Activated naive CD4-positive, alpha-beta T cell treated with anti-CD3 and anti-CD28 coated beads, Interleukin-2, amount 10 ng/mL, durations not matched to agents 7 days and 5 days (primary cell): ENCODE results near the gene F2.

Source experiments
- CTCF ChIA-PET: fragments of 350-600 bp; sonication (Branson Sonifier 250); formaldehyde crosslinking; loops from one replicate; lab custom pipeline; 2021; ENCODE audit warnings: antibody characterized with exemption; lab: Charles Lee
- DNase-seq: peaks from one replicate; pipeline ENCODE4 v3.0.0-alpha.2; 2020
- H3K27ac Mint-ChIP-seq: one replicate; pipeline ENCODE4 v1.8.0; 2021; ENCODE audit warnings: mild to moderate bottlenecking, moderate library complexity, mixed read lengths
- H3K27me3 Mint-ChIP-seq: one replicate; pipeline ENCODE4 v1.8.0; 2021; ENCODE audit warnings: mild to moderate bottlenecking, mixed read lengths
- H3K36me3 Mint-ChIP-seq: one replicate; pipeline ENCODE4 v1.8.0; 2021; ENCODE audit warnings: mixed read lengths
- H3K4me1 Mint-ChIP-seq: one replicate; pipeline ENCODE4 v1.8.0; 2021; ENCODE audit warnings: mixed read lengths
- H3K4me3 Mint-ChIP-seq: one replicate; pipeline ENCODE4 v1.8.0; 2021; ENCODE audit warnings: mild to moderate bottlenecking, moderate library complexity, mixed read lengths
- H3K9me3 Mint-ChIP-seq: one replicate; pipeline ENCODE4 v1.8.0; 2021; ENCODE audit warnings: mixed read lengths

Gene F2

DNA sequence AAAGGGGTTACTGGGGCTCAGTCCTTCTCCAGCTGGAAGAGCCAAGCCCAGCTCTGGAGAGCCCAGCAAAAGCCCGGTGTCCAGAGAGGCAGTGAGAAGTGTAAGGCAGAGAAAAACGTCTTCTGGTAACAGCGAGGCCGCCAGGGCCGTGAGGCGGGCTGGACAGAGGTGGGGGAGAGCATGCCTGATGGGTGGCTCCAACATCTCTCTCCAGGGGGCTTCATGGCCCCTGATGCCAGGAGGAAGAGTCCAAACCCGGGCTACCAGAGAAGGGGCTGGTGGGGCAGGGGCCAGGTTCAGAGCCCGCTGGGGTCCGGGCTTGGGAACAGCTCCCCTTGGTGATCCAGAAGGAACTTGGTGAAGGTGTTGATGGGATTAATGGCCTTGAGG is 40.3 kb upstream of the F2 start:
- no peak for DNase-seq
- CTCF ChIA-PET = interaction anchor here (1.2 kb wide), 1 partner anchor 9 kb away, joined by 3 read pairs; no protein-coding TSS in a partner anchor

DNA sequence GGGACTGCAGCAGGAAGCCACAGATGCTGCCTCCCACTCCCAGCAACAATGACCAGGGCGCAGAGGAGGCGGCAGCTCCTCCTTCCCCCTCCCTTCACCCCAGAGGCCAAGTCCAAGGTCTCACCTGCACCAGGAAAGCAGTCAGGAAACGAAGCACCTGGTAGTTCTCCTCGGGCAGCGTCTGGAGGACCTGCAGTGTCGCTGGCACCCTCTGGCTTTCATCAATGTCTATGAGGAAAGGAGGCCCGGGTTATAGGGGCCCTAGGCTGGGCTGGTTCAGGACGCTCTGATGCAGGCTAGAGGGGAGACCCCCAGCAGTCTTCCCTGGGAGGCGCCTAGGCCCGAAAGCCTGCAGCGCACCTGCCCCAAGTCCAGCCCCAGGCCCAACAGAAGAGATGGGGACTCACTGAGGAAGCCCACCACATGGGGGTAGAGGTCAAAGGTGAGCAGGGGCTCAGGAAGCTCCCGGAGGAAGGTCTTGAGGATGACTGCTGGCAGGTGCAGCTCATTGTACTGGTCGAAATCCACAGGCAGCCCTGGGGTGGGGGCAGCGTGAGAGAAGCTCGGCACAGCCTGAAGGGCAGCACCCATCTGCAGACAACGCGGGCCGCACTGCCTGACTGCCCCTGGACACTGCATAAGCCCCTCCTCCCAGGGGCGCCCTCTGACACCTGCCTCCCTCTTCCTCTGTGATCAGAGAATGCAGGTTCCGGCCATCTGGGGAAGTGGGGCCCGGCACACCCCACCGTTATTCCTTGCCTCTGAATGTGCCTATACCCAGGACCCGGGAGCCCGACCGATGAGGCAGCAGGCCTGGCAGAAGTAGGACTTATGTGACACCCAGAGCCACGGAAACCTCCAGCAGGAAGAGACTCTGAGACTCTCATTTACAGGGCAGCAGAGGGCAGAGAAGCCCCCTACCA is 39.5 kb upstream of the F2 start:
- DNase-seq = no peak
- no peaks in the 10 kb centered on the region for H3K9me3 Mint-ChIP-seq
- no peaks in the 10 kb centered on the region for H3K27me3 Mint-ChIP-seq
- CTCF ChIA-PET = no interaction called here
- H3K4me3 Mint-ChIP-seq = no peak overlapping the region
- peaks cover 27% of the 10 kb centered on the region for H3K4me1 Mint-ChIP-seq
- peaks cover 38% of the 10 kb centered on the region for H3K36me3 Mint-ChIP-seq
- H3K27ac Mint-ChIP-seq = no peak overlapping the region

More for the DNA sequence above, 40.3 kb upstream of the F2 start:
- no peaks in the 10 kb centered on the region for H3K27me3 Mint-ChIP-seq
- peaks cover 34% of the 10 kb centered on the region for H3K4me1 Mint-ChIP-seq
- H3K27ac Mint-ChIP-seq = no peak overlapping the region
- peaks cover 38% of the 10 kb centered on the region for H3K36me3 Mint-ChIP-seq
- H3K4me3 Mint-ChIP-seq = no peak overlapping the region
- no peaks in the 10 kb centered on the region for H3K9me3 Mint-ChIP-seq

DNA sequence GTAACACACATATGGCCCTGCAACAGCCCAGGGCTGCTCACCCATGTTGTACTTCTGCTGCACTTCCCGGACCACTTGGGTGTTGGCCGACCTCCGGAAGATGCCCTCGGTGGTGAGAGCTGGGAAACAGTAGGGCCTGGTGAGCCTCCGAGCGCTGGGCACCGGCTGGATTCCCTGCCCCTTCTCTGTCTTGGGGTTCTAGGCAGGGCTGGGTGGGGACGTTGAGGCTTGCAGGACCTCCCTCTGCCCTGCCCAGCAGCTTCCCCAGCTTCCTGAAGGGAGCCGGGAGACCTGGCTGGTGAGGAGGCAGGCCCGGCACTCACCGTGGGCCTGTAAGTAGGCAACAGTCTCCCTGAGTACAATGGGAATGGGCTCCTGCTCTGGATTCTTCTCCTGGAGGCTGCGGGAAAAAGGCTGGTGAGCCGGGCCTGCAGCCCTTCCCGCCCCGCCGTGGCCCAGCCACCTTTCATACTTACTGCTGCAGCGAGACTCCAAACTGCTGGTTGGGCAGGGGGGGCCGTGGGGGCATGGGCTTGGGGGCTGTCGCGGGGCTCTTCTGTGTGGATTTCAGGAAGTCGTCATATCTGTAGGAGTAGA is 38.8 kb upstream of the F2 start:
- no peak for DNase-seq
- no peak overlapping the region for H3K4me3 Mint-ChIP-seq
- CTCF ChIA-PET = no interaction called here
- H3K27me3 Mint-ChIP-seq = no peaks in the 10 kb centered on the region
- no peaks in the 10 kb centered on the region for H3K9me3 Mint-ChIP-seq
- no peak overlapping the region for H3K27ac Mint-ChIP-seq
- H3K36me3 Mint-ChIP-seq = peaks cover 36% of the 10 kb centered on the region
- H3K4me1 Mint-ChIP-seq = peaks cover 19% of the 10 kb centered on the region

DNA sequence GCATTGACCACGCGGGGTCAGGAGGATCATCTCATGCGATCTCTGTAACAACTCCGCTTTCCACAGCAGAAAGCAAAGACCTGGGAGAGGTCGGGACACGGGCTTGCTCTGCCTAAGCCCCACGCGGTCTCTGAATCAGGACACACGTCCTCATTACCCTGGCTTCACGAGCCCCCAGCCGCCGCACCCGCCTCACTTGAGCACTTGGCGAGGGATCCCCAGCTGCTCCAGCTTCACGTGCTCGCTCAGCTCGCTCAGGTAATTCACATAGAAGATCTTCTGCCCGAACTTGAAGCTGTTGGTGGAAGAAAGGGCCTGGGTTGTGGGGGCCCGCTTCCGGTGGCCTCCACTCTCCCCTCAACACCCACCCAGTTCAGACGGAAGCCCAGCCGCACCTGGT is 38.2 kb upstream of the F2 start:
- no peak for DNase-seq
- Mint-ChIP-seq H3K36me3 (peaks cover 36% of the 10 kb centered on the region), H3K27ac (no peak overlapping the region), H3K4me3 (no peak overlapping the region), H3K27me3 (no peaks in the 10 kb centered on the region), H3K4me1 (peaks cover 14% of the 10 kb centered on the region), H3K9me3 (no peaks in the 10 kb centered on the region)
- CTCF ChIA-PET = no interaction called here

DNA sequence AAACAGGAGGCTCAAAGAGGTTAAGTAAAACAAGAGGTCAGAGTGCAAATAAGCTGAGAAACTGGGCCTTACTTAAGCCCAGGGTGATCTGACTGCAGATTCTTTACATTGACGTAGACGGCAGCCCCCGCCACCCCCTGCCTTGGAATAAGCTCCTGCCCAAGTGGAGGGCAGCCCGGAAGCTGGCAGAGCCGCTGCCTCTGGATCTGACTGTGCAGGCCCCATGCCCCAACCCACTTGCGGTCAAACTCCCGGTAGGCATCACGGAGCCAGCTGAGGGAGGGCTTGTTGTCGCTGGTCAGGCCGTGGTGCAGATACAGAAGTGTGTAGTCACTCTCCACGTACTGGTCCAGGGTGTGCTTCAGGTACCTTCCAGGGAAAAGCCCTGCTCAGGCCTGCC is 37.2 kb upstream of the F2 start:
- H3K27me3 Mint-ChIP-seq = no peaks in the 10 kb centered on the region
- H3K4me1 Mint-ChIP-seq = peaks cover 6% of the 10 kb centered on the region
- H3K9me3 Mint-ChIP-seq = no peaks in the 10 kb centered on the region
- no peak overlapping the region for H3K4me3 Mint-ChIP-seq
- no peak for DNase-seq
- CTCF ChIA-PET = no interaction called here
- H3K27ac Mint-ChIP-seq = no peak overlapping the region
- peaks cover 37% of the 10 kb centered on the region for H3K36me3 Mint-ChIP-seq

DNA sequence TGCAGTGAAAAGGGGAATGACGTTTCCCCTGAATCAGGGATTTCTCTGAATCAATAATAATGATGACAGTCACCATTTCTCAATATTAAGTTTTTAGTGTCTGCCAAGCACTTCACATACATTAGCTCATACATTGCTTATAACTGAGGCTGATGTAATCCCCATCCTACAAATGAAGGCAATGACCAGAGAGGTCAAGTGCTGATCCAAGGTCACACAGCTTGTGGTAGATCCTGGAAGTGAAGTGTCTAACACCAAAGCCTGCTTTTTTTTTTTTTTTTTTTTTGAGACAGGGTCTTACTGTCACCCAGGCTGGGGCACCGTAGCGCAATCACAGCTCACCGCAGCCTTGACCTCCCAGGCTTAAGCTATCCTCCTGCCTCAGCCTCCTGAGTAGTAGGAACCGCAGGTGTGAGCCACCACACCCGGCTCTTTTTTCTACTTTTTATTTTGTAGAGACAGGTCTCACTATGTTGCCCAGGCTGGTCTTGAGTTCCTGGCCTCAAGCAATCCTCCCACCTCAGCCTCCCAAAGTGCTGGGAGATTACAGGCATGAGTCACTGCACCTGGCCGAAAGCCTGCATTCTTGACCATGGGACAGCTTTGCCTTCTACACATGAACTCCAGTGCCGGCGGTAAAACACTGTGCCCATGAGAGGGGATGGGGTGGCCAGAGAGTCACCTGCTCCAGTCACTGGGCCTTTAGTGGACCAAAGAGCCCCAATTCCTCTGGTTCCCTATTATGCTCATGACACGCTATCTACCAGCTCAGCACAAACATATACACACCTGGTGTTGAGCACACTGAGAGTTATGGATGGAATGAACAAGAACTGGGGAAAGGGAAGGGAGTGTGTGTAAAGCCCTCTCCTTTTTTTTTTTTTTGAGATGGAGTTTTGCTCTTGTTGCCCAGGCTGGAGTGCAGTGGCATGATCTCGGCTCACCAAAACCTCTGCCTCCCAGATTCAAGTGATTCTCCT is 36.0 kb upstream of the F2 start:
- Mint-ChIP-seq H3K4me3 (no peak overlapping the region), H3K36me3 (peaks cover 42% of the 10 kb centered on the region), H3K27me3 (no peaks in the 10 kb centered on the region)

DNA sequence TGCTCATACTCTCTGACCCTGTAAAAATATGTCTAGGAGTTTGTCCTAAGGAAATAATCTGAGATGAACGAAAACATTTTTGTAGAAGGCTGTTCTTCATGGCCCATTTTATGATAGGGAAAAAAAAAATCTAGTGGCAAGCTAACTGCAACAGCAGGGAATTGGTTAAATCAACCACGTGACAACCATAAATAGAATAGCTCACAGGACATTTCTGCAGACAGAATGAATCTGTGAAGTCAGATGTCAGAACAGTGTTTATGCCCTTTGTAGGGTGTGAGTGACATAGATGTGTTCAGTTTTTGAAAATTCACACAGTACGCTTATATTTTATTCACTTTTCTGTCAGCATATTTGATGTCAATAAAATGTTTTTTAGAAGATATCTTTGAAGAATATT is 34.6 kb upstream of the F2 start:
- Mint-ChIP-seq H3K9me3 (no peaks in the 10 kb centered on the region), H3K4me1 (no peaks in the 10 kb centered on the region), H3K36me3 (peaks cover 41% of the 10 kb centered on the region), H3K27ac (no peak overlapping the region), H3K27me3 (no peaks in the 10 kb centered on the region), H3K4me3 (no peak overlapping the region)
- CTCF ChIA-PET = interaction anchor here (1.4 kb wide), 1 partner anchor 72 kb away, joined by 3 read pairs; no protein-coding TSS in a partner anchor
- DNase-seq = no peak

More for the DNA sequence above, 36.0 kb upstream of the F2 start:
- Mint-ChIP-seq H3K27ac (no peak overlapping the region), H3K4me1 (no peaks in the 10 kb centered on the region), H3K9me3 (no peaks in the 10 kb centered on the region)
- CTCF ChIA-PET = interaction anchor here (1.4 kb wide), 1 partner anchor 71 kb away, joined by 3 read pairs; no protein-coding TSS in a partner anchor
- no peak for DNase-seq

DNA sequence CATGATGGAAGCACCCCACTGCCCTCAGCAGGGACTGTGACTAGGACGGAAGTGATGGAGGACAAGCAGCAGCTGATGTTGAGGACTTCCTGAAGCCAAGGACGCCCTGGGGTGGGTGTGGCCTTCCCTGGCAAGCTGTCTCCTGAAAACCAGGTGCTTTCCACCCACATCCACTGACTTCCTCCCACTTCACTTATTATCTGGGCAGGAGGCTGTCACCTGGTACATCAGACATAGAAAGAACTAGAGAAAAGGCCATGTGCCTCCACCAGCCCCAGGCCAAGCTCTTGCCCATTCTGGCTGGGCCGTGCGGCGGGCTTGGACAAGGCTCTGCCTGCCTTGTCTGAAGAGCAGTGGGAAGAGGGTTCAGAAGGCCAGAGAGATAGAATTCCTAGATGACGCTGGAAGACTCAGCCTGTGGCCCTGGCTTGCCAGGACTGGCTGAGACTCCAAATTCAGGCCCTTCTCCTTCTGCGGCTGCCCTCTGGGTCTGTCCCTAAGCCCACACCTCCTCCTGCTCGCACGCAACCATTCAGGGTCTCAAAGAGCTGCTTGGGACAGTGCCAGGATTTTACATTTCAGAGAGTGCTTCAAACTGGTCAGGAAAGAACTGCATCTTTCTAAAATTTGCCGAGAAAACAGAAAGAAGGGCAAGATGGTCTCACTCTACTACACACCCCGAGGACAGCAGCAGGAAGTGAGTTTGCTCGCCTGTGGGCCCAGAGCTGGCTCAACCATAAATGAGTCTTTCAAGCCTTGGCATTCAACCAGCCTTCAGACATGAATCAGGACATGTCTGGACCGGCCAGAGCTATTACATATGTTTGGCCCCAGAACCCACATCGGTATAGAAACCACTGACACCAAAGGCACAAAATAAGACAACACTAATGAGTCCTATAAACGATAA is 31.9 kb upstream of the F2 start:
- H3K4me1 Mint-ChIP-seq = no peaks in the 10 kb centered on the region
- CTCF ChIA-PET = interaction anchor here (1.0 kb wide), 1 partner anchor 9 kb away, joined by 3 read pairs; no protein-coding TSS in a partner anchor
- H3K36me3 Mint-ChIP-seq = peaks cover 35% of the 10 kb centered on the region
- no peak for DNase-seq
- H3K27ac Mint-ChIP-seq = peak overlapping the region; percentile 24
- H3K9me3 Mint-ChIP-seq = no peaks in the 10 kb centered on the region
- no peak overlapping the region for H3K4me3 Mint-ChIP-seq
- no peaks in the 10 kb centered on the region for H3K27me3 Mint-ChIP-seq

DNA sequence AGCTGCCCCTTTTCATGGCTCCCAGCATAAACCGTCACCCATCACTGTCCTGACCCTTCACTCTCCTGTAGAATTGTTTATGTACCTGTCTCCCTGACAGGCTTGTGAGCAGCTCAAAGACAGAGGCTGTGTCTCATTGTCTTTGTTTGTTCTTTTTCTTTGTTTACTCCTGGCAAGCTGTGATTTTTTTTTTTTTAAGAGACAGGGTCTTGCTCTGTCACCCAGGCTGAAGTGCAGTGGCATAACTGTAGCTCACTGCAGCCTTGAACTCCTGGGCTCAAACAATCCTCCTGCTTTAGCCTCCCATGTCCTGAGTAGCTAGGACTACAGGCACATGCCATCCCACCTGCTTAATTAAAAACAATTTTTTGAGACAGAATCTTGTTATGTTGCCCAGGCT is 28.3 kb upstream of the F2 start:
- H3K4me3 Mint-ChIP-seq = no peak overlapping the region
- no peak for DNase-seq
- no peaks in the 10 kb centered on the region for H3K27me3 Mint-ChIP-seq
- H3K4me1 Mint-ChIP-seq = no peaks in the 10 kb centered on the region
- CTCF ChIA-PET = no interaction called here
- H3K36me3 Mint-ChIP-seq = peaks cover 45% of the 10 kb centered on the region
- H3K27ac Mint-ChIP-seq = no peak overlapping the region
- H3K9me3 Mint-ChIP-seq = no peaks in the 10 kb centered on the region

DNA sequence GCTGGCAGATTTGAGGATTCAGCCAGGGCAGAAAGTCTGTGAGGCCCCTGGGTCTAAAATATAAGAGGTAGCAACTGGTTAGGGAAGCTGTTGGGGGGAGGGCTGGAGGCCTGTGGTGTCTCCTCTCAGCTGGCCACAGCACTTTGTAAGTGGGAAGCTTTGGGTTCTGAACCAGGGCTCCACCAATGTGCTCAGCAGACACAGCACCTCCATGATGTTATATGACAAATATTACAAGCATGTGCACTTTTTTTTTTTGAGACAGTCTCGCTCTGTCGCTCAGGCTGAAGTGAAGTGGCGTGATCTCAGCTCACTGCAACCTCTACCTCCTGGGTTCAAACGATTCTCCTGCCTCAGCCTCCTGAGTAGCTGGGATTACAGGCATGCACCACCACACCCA is 26.6 kb upstream of the F2 start:
- no peak overlapping the region for H3K4me3 Mint-ChIP-seq
- CTCF ChIA-PET = interaction anchor here (0.6 kb wide), 1 partner anchor 486 kb away, joined by 4 read pairs; no protein-coding TSS in a partner anchor
- H3K9me3 Mint-ChIP-seq = no peaks in the 10 kb centered on the region
- no peak for DNase-seq
- H3K36me3 Mint-ChIP-seq = peaks cover 39% of the 10 kb centered on the region
- H3K27ac Mint-ChIP-seq = no peak overlapping the region
- H3K4me1 Mint-ChIP-seq = peaks cover 9% of the 10 kb centered on the region
- no peaks in the 10 kb centered on the region for H3K27me3 Mint-ChIP-seq

DNA sequence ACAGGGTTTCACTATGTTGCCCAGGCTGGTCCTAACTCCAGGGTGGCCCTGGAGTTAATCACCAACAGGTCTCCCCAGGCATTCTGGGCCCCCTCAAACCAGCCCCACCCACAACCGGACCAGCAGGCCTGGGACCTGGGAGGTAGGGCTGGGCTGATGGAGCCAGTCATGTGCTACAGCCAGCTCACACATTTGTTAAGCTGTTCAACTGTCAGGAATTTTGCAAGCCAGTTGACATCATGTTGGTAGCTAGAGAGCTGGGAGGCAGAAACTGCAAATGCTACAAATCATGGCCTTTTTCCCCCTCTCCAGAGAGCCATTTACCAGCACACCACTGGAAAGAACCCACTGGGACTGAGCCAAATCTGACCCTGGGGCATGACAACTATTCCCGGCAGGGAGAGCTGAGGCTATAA is 25.4 kb upstream of the F2 start:
- no peaks in the 10 kb centered on the region for H3K9me3 Mint-ChIP-seq
- H3K4me1 Mint-ChIP-seq = peaks cover 20% of the 10 kb centered on the region
- no peaks in the 10 kb centered on the region for H3K27me3 Mint-ChIP-seq
- CTCF ChIA-PET = no interaction called here
- peaks cover 36% of the 10 kb centered on the region for H3K36me3 Mint-ChIP-seq
- no peak overlapping the region for H3K4me3 Mint-ChIP-seq
- H3K27ac Mint-ChIP-seq = no peak overlapping the region
- no peak for DNase-seq

DNA sequence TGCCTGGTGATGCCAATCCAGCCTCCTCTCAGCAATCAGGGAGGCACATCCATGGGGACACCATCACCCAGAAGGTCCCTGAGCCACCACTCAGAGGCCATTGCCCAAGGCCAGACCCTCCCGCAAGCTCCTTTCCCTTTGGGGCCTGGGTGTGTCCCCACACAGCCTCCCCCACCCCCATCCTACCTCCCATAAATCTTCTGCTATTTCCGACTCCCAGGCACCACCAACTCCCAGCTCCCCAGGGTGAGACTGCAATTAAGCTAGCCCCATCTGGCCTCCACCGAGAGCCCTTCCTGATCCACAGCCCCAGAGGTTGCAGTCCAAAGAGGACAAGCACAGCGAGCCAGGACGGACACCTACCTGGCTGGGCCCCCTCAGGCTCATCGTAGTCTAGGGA is 24.9 kb upstream of the F2 start:
- Mint-ChIP-seq H3K27me3 (no peaks in the 10 kb centered on the region), H3K27ac (no peak overlapping the region), H3K36me3 (peaks cover 39% of the 10 kb centered on the region), H3K4me3 (no peak overlapping the region), H3K4me1 (peaks cover 24% of the 10 kb centered on the region), H3K9me3 (no peaks in the 10 kb centered on the region)
- CTCF ChIA-PET = no interaction called here
- no peak for DNase-seq

DNA sequence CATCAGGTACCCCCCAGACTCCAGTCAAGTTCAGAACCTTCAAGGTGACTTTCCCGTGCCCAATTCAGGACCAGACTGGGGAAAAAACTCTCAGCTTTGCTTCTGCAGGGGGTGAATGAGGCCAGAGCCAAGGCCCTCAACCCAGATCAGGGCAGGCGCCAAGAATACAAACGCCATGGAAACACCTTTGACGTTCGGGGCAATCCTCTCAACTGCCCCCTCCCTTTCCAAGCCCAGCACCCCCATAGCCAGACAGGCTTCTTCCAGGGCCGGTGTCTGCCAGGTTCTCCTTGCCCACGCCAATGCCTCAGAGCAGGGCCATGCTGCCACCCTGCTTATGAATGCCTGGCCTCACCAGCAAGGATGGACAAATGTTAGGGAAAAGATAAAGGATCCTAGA is 24.4 kb upstream of the F2 start:
- peaks cover 28% of the 10 kb centered on the region for H3K4me1 Mint-ChIP-seq
- H3K4me3 Mint-ChIP-seq = no peak overlapping the region
- no peak for DNase-seq
- no peaks in the 10 kb centered on the region for H3K27me3 Mint-ChIP-seq
- no peaks in the 10 kb centered on the region for H3K9me3 Mint-ChIP-seq
- CTCF ChIA-PET = no interaction called here
- H3K36me3 Mint-ChIP-seq = peaks cover 39% of the 10 kb centered on the region
- H3K27ac Mint-ChIP-seq = no peak overlapping the region
